Measurements from ENCODE around the gene LSAMP. TPM values are rescaled to one million over a fixed set of nuclear protein-coding genes. Genes with fewer than 3 reads are reported as not detected.
"Not testable (repeated sequence)": the region's sequence is repeated elsewhere in the genome, so short reads cannot be mapped to it uniquely, and the experiment has no call there.

LSAMP gene
- total RNA-seq, 2 experiments from 2014 or later: not detected

DNA sequence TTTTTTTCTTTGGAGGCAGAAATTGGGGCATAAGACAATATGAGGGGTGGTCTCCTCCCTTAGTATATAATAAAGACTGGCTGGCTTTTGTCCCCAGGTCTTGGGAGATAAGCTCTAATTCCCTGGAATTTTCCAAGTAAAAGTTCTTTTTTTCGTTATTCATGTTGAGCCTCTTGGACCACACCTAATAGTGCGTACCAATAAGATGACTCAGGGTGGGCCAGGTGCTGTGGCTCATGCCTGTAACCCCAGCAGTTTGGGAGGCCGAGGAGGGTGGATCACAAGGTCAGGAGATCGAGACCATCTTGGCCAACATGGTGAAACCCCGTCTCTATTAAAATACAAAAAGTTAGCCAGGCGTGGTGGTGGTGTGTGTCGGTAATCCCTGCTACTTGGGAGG lies 645.2 kb downstream of the LSAMP start:
- POLR2A ChIA-PET, CTCF ChIA-PET: not testable (repeated sequence)

- ChIA-PET CTCF (interaction anchor here (1.8 kb wide), 1 partner anchor 22 kb away, joined by 4 read pairs; no protein-coding TSS in a partner anchor), POLR2A (interaction anchor here (0.7 to 1.0 kb wide), 2 partner anchors 9 to 1243 kb away, joined by 3 to 4 read pairs; no protein-coding TSS in a partner anchor)
Measured at GRCh38 chr3:115792206-115792955, 652.9 kb downstream of the LSAMP start.

GRCh38 chr3:115791271-115792153 lies 653.8 kb downstream of the LSAMP start:
- ChIA-PET POLR2A (interaction anchor here (0.7 kb wide), 1 partner anchor 1242 kb away, joined by 4 read pairs; no protein-coding TSS in a partner anchor), CTCF (interaction anchor here (1.8 kb wide), 1 partner anchor 23 kb away, joined by 4 read pairs; no protein-coding TSS in a partner anchor)

GRCh38 chr3:115790759-115791158 lies 654.5 kb downstream of the LSAMP start:
- CTCF ChIA-PET: no interaction called here

GRCh38 chr3:115789481-115789880 lies 655.8 kb downstream of the LSAMP start:
- CTCF ChIA-PET: interaction anchor here (0.8 kb wide), 1 partner anchor 13 kb away, joined by 3 read pairs; no protein-coding TSS in a partner anchor
- POLR2A ChIA-PET: no interaction called here

More at GRCh38 chr3:115790759-115791158, 654.5 kb downstream of the LSAMP start:
- POLR2A ChIA-PET: no interaction called here

DNA sequence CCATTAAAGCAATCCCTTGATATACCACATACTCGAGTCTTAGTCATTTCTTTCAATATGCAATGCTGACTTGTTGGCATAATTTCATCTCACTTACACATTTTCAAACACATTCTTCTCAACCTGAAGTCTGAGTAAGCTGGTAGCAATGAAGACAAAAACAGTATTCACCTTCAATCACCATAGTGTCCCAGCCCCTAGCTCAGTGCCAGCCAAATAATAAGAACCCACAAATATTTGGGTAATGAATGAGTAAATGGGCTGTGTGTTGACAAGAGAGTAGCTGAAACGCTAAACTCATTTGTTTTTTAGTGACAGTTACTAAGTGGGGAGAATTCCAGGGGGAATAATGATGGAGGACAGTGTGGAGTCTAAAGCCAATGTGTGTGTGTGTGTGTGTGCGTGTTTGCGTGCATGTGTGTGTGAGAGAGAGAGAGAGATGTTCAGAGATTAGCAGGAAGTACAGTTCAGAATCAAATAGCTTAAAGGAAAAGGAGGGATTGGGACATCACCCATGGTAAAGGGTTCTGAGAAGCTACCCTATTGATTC lies 656.3 kb downstream of the LSAMP start:
- ChIA-PET POLR2A (no interaction called here), CTCF (interaction anchor here (0.8 kb wide), 1 partner anchor 12 kb away, joined by 3 read pairs; no protein-coding TSS in a partner anchor)

DNA sequence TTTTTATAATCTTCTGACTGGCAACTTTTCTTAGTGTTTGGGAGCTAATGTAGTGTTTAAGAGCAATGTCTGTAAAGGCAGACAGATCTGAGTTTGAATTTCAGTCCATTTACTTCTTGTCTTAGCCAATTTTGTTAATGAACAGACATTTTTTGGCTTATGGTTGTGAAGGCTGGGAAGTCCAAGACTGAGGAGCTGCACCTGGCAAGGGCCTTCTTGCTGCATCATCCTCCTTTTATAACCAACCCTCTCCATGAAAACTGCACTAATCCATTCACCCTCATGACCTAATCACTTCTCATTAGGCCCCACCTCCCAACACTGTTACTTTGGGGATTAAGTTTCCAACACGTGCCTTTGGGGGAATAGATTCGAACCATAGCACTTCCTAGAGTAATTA lies 657.5 kb downstream of the LSAMP start:
- ChIA-PET POLR2A (no interaction called here), CTCF (no interaction called here)

GRCh38 chr3:115785782-115786181 lies 659.5 kb downstream of the LSAMP start:
- CTCF ChIA-PET: interaction anchor here (1.7 kb wide), 1 partner anchor 129 kb away, joined by 3 read pairs; no protein-coding TSS in a partner anchor
- POLR2A ChIA-PET: interaction anchor here (1.7 kb wide), 1 partner anchor 18 kb away, joined by 3 read pairs; no protein-coding TSS in a partner anchor

GRCh38 chr3:115784739-115785536 lies 660.3 kb downstream of the LSAMP start:
- ChIA-PET CTCF (interaction anchor here (0.6 to 1.7 kb wide), 8 partner anchors 11 to 692 kb away, joined by 3 to 6 read pairs (median 3); partner anchors contain the start of gene ZBTB20), POLR2A (interaction anchor here (1.1 to 1.7 kb wide), 2 partner anchors 19 to 638 kb away, joined by 3 to 4 read pairs; no protein-coding TSS in a partner anchor)

DNA sequence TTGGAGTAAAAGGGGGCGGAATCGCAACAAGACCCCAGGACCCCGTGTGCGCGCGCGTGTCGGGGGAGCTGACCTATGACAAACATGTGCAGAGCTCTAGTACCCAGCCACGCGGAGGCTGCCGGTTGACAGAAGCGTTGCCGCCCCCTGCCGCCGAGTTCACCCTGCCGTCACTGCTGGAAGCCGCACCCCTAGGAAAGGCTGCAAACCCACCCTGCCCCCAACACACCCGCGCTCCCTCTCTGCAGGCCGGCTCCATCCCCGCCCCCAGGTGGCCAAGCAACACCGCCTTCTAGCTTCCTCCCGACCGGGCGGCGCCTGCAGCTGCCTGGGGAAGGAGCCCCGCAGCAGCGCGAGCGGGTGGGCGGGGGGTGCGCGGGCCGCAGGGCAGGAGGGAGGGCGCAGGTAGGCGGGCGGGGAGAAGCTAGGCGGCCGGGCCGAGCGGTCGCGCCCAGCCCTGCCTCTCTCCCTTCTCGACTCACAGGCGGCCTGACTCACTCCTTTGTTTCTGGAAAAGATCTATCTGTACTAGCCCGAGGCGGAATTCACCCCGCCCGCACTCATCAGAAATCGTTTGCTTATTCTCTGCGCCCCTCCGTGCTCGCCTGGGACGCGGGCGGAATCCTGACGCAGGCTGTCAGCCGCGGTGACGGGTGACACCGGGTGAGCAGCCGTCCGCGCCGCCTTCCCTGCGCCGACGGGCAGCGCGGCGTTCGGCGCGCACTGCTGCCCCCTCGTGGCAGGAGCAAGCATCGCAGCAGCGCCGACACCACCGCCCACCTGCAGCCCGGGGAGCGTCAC lies 661.1 kb downstream of the LSAMP start:
- ChIA-PET CTCF (interaction anchor here (0.6 to 1.7 kb wide), 13 partner anchors 11 to 1256 kb away, joined by 3 to 6 read pairs (median 3); partner anchors contain the start of gene ZBTB20), POLR2A (interaction anchor here (0.7 to 1.7 kb wide), 4 partner anchors 9 to 638 kb away, joined by 3 to 6 read pairs (median 4); no protein-coding TSS in a partner anchor)

DNA sequence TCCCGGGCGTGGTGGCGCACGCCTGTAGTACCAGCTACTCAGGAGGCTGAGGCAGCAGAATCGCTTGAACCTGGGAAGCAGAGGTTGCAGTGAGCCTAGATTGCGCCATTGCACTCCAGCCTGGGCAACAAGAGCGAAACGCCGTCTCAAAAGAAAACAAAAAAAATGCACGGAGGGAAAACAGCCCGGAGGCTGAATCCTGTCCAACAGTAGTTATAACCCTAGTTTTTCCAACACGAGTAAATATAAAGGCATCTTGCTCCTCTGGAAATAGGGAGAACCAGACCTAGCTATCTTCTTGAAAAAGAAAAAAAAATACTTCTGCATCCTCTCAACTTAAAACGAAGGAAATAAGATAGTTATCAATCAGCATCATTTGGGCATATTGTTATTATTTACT lies 661.9 kb downstream of the LSAMP start:
- ChIA-PET POLR2A (interaction anchor here (0.7 to 1.1 kb wide), 3 partner anchors 9 to 637 kb away, joined by 3 to 6 read pairs (median 4); no protein-coding TSS in a partner anchor), CTCF (interaction anchor here (0.7 to 1.7 kb wide), 7 partner anchors 31 to 637 kb away, joined by 3 to 6 read pairs (median 4); partner anchors contain the start of gene ZBTB20)

GRCh38 chr3:115779011-115779410 lies 666.3 kb downstream of the LSAMP start:
- ChIA-PET POLR2A (no interaction called here), CTCF (no interaction called here)

DNA sequence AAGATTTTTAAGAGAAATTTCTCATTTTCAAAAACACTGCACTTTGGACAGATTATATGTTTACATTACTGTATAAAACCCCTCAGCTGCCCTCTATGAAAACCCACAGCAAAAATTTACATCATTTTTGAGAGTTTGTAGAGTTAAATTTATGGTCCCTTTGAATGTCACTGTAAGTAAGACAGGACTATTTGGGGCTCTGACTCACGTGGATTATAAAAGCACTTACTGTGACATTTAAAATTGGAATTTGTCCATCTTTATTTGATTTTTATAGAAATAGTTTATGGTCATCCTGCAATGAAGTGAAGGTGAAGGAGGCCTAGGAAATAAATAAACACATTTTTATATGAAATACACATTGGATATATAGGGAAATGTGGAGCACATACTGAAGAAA lies 672.3 kb downstream of the LSAMP start:
- POLR2A ChIA-PET: no interaction called here
- CTCF ChIA-PET: interaction anchor here (1.0 kb wide), 1 partner anchor 12 kb away, joined by 3 read pairs; no protein-coding TSS in a partner anchor

GRCh38 chr3:115768661-115769060 lies 676.6 kb downstream of the LSAMP start:
- ChIA-PET POLR2A (no interaction called here), CTCF (interaction anchor here (1.2 kb wide), 1 partner anchor 46 kb away, joined by 3 read pairs; no protein-coding TSS in a partner anchor)

GRCh38 chr3:115766587-115767482 lies 678.5 kb downstream of the LSAMP start:
- ChIA-PET CTCF (no interaction called here), POLR2A (no interaction called here)

- POLR2A ChIA-PET: no interaction called here
Measured at GRCh38 chr3:115761927-115762305, 683.4 kb downstream of the LSAMP start.

GRCh38 chr3:115760716-115761115 lies 684.6 kb downstream of the LSAMP start:
- CTCF ChIA-PET: no interaction called here
- POLR2A ChIA-PET: no interaction called here

More at GRCh38 chr3:115761927-115762305, 683.4 kb downstream of the LSAMP start:
- CTCF ChIA-PET: no interaction called here
